Measurements from ENCODE around the gene ELF1.
"Not testable (repeated sequence)": the region's sequence is repeated elsewhere in the genome, so short reads cannot be mapped to it uniquely, and the experiment has no call there.

GRCh38 chr13:40901032-40901431 is 118.1 kb downstream of the ELF1 start:
- not testable (repeated sequence) for TF ChIP-seq CTCF (IDR thresholded peaks at IDR 0.05; ENCODE audit: insufficient read depth, low read length, poor library complexity, severe bottlenecking); EZH2phosphoT487 (conservative IDR thresholded peaks at IDR 0.05; ENCODE audit: low read length)

Data from SU-DHL-6 (cell line).